A673 (cell line): ENCODE measurements around the gene CYP2A6.
"Not testable (repeated sequence)": the region's sequence is repeated elsewhere in the genome, so short reads cannot be mapped to it uniquely, and the experiment has no call there.

Experiments
- CTCF ChIP-seq: fragments of 300-800, 200-600 bp; sonication (generic); conservative IDR thresholded peaks from 2 replicates; pipeline ENCODE4 v1.5.1; 2017; ENCODE audit warnings: low read depth, mild to moderate bottlenecking, antibody characterized with exemption, low read length, moderate library complexity, mixed read lengths
- EZH2 ChIP-seq: fragments of 200-600 bp; sonication (generic); IDR thresholded peaks from 2 replicates; pipeline ENCODE4 v1.6.1; 2017; ENCODE audit warnings: borderline replicate concordance, low read depth, mild to moderate bottlenecking, mixed read lengths, antibody characterized with exemption, low read length; ENCODE audit not compliant: poor library complexity, severe bottlenecking

- TF ChIP-seq CTCF, EZH2: not testable (repeated sequence)
Measured at GRCh38 chr19:40812571-40812970, 37.7 kb downstream of the CYP2A6 start.
